Measurements from ENCODE around the gene GJB2. TPM values are rescaled to one million over a fixed set of nuclear protein-coding genes. Genes with fewer than 3 reads are reported as not detected.

The GJB2 gene
- total RNA-seq, 1 experiment from 2014 or later: 12.9 TPM

- TSS peak; percentile 31 for BruUV-seq (replicated peaks)
- CTCF ChIA-PET: interaction anchor here (0.6 to 1.9 kb wide), 6 partner anchors 15 to 233 kb away, joined by 3 to 6 read pairs (median 4); no protein-coding TSS in a partner anchor
- Mint-ChIP-seq H3K36me3 (ENCODE audit: insufficient read depth, unreplicated experiment) (no peaks in the 10 kb centered on the region), H3K27me3 (ENCODE audit: insufficient read depth, unreplicated experiment) (no peaks in the 10 kb centered on the region), H3K4me3 (ENCODE audit: unreplicated experiment) (peak within 1 kb of the TSS; percentile 76), H3K27ac (ENCODE audit: low read depth, unreplicated experiment) (no peak within 1 kb of the TSS), H3K9me3 (ENCODE audit: unreplicated experiment) (no peaks in the 10 kb centered on the region), H3K4me1 (ENCODE audit: insufficient read depth, unreplicated experiment) (peaks cover 8% of the 10 kb centered on the region)
- POLR2A ChIA-PET: interaction anchor here (0.7 to 1.7 kb wide), 5 partner anchors 11 to 201 kb away, joined by 3 to 7 read pairs (median 4); no protein-coding TSS in a partner anchor
- intact Hi-C loops (cut with micrococcal nuclease): no loop called here
- no peak for TF ChIP-seq CTCF (IDR thresholded peaks at IDR 0.05; ENCODE audit: unreplicated experiment)
- DNase-seq (ENCODE audit: unreplicated experiment): peak; percentile 57
Measured at GRCh38 chr13:20160306-20161274, 32.1 kb downstream of the GJB2 start, which contains the start of gene GJA3. Gene GJA3 (minus strand): TSS chr13:20161052. CDS start chr13:20143288, 17,764 bp downstream.

GRCh38 chr13:20159646-20160305, 33.0 kb downstream of the GJB2 start:
- CTCF ChIA-PET: interaction anchor here (0.6 to 1.9 kb wide), 9 partner anchors 15 to 232 kb away, joined by 3 to 6 read pairs (median 4); no protein-coding TSS in a partner anchor
- BruUV-seq (replicated peaks): no TSS peak
- POLR2A ChIA-PET: interaction anchor here (0.7 to 1.7 kb wide), 5 partner anchors 12 to 200 kb away, joined by 3 to 7 read pairs (median 3); no protein-coding TSS in a partner anchor
- TF ChIP-seq CTCF (IDR thresholded peaks at IDR 0.05; ENCODE audit: unreplicated experiment): no peak
- Mint-ChIP-seq H3K9me3 (ENCODE audit: unreplicated experiment) (no peaks in the 10 kb centered on the region), H3K36me3 (ENCODE audit: insufficient read depth, unreplicated experiment) (no peaks in the 10 kb centered on the region), H3K27me3 (ENCODE audit: insufficient read depth, unreplicated experiment) (no peaks in the 10 kb centered on the region), H3K4me1 (ENCODE audit: insufficient read depth, unreplicated experiment) (peaks cover 8% of the 10 kb centered on the region), H3K27ac (ENCODE audit: low read depth, unreplicated experiment) (no peak overlapping the region), H3K4me3 (ENCODE audit: unreplicated experiment) (peak overlapping the region; percentile 76)
- DNase-seq (ENCODE audit: unreplicated experiment): peak; percentile 8
- intact Hi-C loops (cut with micrococcal nuclease): no loop called here

- no peaks in the 10 kb centered on the region for H3K36me3 Mint-ChIP-seq (ENCODE audit: insufficient read depth, unreplicated experiment)
- no peaks in the 10 kb centered on the region for H3K27me3 Mint-ChIP-seq (ENCODE audit: insufficient read depth, unreplicated experiment)
- H3K4me3 Mint-ChIP-seq (ENCODE audit: unreplicated experiment): no peak overlapping the region
- no TSS peak for BruUV-seq (replicated peaks)
- ChIA-PET CTCF (interaction anchor here (0.6 to 1.4 kb wide), 3 partner anchors 20 to 221 kb away, joined by 3 to 7 read pairs (median 5); no protein-coding TSS in a partner anchor), POLR2A (no interaction called here)
- H3K9me3 Mint-ChIP-seq (ENCODE audit: unreplicated experiment): no peaks in the 10 kb centered on the region
- no peak for TF ChIP-seq CTCF (IDR thresholded peaks at IDR 0.05; ENCODE audit: unreplicated experiment)
- H3K4me1 Mint-ChIP-seq (ENCODE audit: insufficient read depth, unreplicated experiment): peaks cover 8% of the 10 kb centered on the region
- no peak for DNase-seq (ENCODE audit: unreplicated experiment)
- intact Hi-C loops (cut with micrococcal nuclease): no loop called here
- no peak overlapping the region for H3K27ac Mint-ChIP-seq (ENCODE audit: low read depth, unreplicated experiment)
Measured at GRCh38 chr13:20157151-20157796, 35.5 kb downstream of the GJB2 start.

All from MCF 10A (cell line).